Neural crest cell (in vitro differentiated cells): Measurements from ENCODE around the gene CAPZA2. TPM values are rescaled to one million over a fixed set of nuclear protein-coding genes. Genes with fewer than 3 reads are reported as not detected.
"Not testable (repeated sequence)": the region's sequence is repeated elsewhere in the genome, so short reads cannot be mapped to it uniquely, and the experiment has no call there.

Experiments used
- DNase-seq: peaks from one replicate; pipeline ENCODE4 v3.0.0; 2021; ENCODE audit warnings: low read depth, mixed read lengths, low spot score
- H3K27ac Mint-ChIP-seq: one replicate; pipeline ENCODE4 v1.8.0; 2021; ENCODE audit warnings: mild to moderate bottlenecking, mixed read lengths; ENCODE audit not compliant: unreplicated experiment
- H3K27me3 Mint-ChIP-seq: 2 replicates; pipeline ENCODE4 v1.8.0; 2021; ENCODE audit warnings: low read depth, mild to moderate bottlenecking, mixed read lengths
- H3K36me3 Mint-ChIP-seq: 2 replicates; pipeline ENCODE4 v1.8.0; 2021; ENCODE audit warnings: low read depth, mild to moderate bottlenecking, mixed read lengths
- H3K4me1 Mint-ChIP-seq: 2 replicates; pipeline ENCODE4 v1.8.0; 2021; ENCODE audit warnings: mixed read lengths
- H3K4me3 Mint-ChIP-seq: one replicate; pipeline ENCODE4 v1.8.0; 2021; ENCODE audit warnings: mild to moderate bottlenecking, mixed read lengths
- H3K9me3 Mint-ChIP-seq: 2 replicates; pipeline ENCODE4 v1.8.0; 2021; ENCODE audit warnings: mixed read lengths
- CTCF ChIP-seq: fragments of 200-600 bp; sonication (generic); conservative IDR thresholded peaks from 2 replicates; pipeline ENCODE4 v1.5.0; 2021; ENCODE audit warnings: antibody characterized with exemption, mild to moderate bottlenecking
- total RNA-seq: library from RNA; stranded (reverse); gene quantifications from 2 replicates; pipeline ENCODE4 v1.2.1, GENCODE V29; 2021

CAPZA2 gene
- total RNA-seq, 1 donor from 2014 or later, result 115 TPM

- peaks cover 7% of the 10 kb centered on the region for H3K27me3 Mint-ChIP-seq
Measured at GRCh38 chr7:116929021-116929420, 66.6 kb downstream of the CAPZA2 start.

GRCh38 chr7:116929914-116930913, 67.8 kb downstream of the CAPZA2 start:
- Mint-ChIP-seq H3K36me3 (no peaks in the 10 kb centered on the region), H3K4me3 (no peak overlapping the region), H3K27me3 (peaks cover 7% of the 10 kb centered on the region), H3K9me3 (no peaks in the 10 kb centered on the region), H3K27ac (no peak overlapping the region), H3K4me1 (peaks cover 4% of the 10 kb centered on the region)
- DNase-seq, result peak; percentile 81
- TF ChIP-seq CTCF, result peak; percentile 96

More at GRCh38 chr7:116929021-116929420, 66.6 kb downstream of the CAPZA2 start:
- Mint-ChIP-seq H3K4me1 (peaks cover under 1% of the 10 kb centered on the region), H3K36me3 (no peaks in the 10 kb centered on the region), H3K27ac (no peak overlapping the region), H3K4me3 (no peak overlapping the region), H3K9me3 (no peaks in the 10 kb centered on the region)
- DNase-seq, result no peak
- no peak for TF ChIP-seq CTCF

- Mint-ChIP-seq H3K27me3 (peaks cover 7% of the 10 kb centered on the region), H3K4me3 (no peak overlapping the region), H3K27ac (no peak overlapping the region), H3K36me3 (no peaks in the 10 kb centered on the region), H3K9me3 (no peaks in the 10 kb centered on the region), H3K4me1 (peaks cover 4% of the 10 kb centered on the region)
- DNase-seq, result no peak
- TF ChIP-seq CTCF, result no peak
Measured at GRCh38 chr7:116932566-116932965, 70.2 kb downstream of the CAPZA2 start.

DNA sequence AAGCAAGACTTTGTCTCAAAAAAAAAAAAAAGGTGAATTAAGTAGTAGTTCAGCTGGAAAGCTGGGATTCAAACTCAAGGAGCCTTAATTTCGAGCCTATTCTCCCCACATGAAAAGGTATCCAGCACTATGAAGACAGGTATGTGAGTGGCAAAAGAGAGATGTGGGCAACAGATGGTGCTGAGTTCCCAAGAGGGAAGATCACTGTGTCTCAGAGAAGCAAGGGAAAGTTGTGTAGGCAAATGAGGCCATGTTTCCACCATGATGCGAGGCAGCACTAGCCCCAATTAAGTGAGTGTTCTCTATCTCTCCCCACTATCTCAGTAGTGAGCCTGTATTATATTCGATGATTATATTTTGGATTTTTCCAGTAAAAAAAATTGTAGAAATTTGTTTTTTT, 71.1 kb downstream of the CAPZA2 start:
- no peaks in the 10 kb centered on the region for H3K9me3 Mint-ChIP-seq
- peaks cover 4% of the 10 kb centered on the region for H3K4me1 Mint-ChIP-seq
- no peak for TF ChIP-seq CTCF
- H3K36me3 Mint-ChIP-seq, result no peaks in the 10 kb centered on the region
- no peak for DNase-seq
- peaks cover 7% of the 10 kb centered on the region for H3K27me3 Mint-ChIP-seq
- no peak overlapping the region for H3K27ac Mint-ChIP-seq
- no peak overlapping the region for H3K4me3 Mint-ChIP-seq

GRCh38 chr7:116934580-116934979, 72.2 kb downstream of the CAPZA2 start:
- peaks cover 4% of the 10 kb centered on the region for H3K4me1 Mint-ChIP-seq
- no peak for DNase-seq
- peaks cover 4% of the 10 kb centered on the region for H3K27me3 Mint-ChIP-seq
- H3K9me3 Mint-ChIP-seq, result no peaks in the 10 kb centered on the region
- no peak overlapping the region for H3K4me3 Mint-ChIP-seq
- no peak overlapping the region for H3K27ac Mint-ChIP-seq
- no peaks in the 10 kb centered on the region for H3K36me3 Mint-ChIP-seq
- no peak for TF ChIP-seq CTCF

GRCh38 chr7:116936844-116937243, 74.5 kb downstream of the CAPZA2 start:
- not testable (repeated sequence) for H3K36me3 Mint-ChIP-seq, H3K4me1 Mint-ChIP-seq, H3K27ac Mint-ChIP-seq, H3K9me3 Mint-ChIP-seq, DNase-seq, H3K4me3 Mint-ChIP-seq, H3K27me3 Mint-ChIP-seq
